Brain pericyte (primary cell): ENCODE data around the gene HERC6.
A peak's percentile ranks its signal among the peaks of the same experiment; 100 is the strongest.
"Not testable (repeated sequence)": the region's sequence is repeated elsewhere in the genome, so short reads cannot be mapped to it uniquely, and the experiment has no call there.

Source experiments
- DNase-seq: peaks from one replicate; pipeline ENCODE4 v3.0.0-alpha.2; 2012; ENCODE audit warnings: low read depth, low spot score

HERC6 gene

GRCh38 chr4:88378691-88379559, at the start of gene HERC6:
Gene HERC6, plus strand, starts transcription at chr4:88378852. Its CDS starts 70 bp downstream, at chr4:88378922.
- peak; percentile 46 for DNase-seq

- DNase-seq = no peak
Observed at GRCh38 chr4:88333741-88334405, 44.8 kb upstream of the HERC6 start.

DNA sequence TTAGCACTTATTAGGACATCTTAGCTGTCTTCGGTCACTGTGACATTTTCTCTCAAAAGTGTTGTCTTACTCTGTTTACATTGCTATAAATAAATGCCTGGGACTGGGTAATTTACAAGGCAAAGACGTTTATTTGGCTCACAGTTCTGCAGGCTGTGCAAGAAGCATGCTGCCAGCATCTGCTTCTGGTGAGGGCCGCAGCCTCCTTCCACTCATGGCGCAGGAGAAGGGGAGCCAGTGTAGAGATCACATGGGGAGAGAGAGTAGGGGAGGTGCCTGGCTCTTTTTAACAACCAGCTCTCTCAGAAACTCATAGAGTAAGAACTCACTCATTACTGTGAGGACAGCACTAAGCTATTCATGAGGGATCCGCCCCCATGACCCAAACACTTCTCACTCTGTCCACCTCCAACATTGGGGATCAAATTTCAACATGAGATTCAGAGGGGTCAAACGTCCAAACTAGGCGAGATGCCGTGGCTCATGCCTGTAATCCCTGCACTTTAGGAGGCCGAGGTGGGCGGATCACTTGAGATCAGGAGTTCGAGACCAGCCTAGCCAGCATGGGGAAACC, 43.5 kb upstream of the HERC6 start:
- no peak for DNase-seq

GRCh38 chr4:88341227-88342192, 37.1 kb upstream of the HERC6 start:
- DNase-seq = peak; percentile 87

GRCh38 chr4:88346902-88347301, 31.8 kb upstream of the HERC6 start:
- not testable (repeated sequence) for DNase-seq

DNA sequence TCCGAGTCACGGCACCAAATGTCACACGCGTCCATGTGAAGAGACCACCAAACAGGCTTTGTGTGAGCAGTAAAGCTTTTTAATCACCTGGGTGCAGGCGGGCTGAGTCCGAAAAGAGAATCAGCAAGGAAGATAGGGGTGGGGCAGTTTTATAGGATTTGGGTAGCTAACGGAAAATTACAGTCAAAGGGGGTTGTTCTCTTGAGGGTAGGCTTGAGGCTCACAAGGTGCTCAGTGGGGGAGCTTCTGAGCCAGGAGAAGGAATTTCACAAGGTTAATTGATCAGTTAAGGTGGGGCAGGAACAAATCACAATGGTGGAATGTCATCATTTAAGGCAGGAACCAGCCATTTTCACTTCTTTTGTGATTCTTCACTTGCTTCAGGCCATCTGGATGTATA, 29.9 kb upstream of the HERC6 start:
- DNase-seq = not testable (repeated sequence)

- no peak for DNase-seq
Observed at GRCh38 chr4:88350786-88351185, 27.9 kb upstream of the HERC6 start.

DNA sequence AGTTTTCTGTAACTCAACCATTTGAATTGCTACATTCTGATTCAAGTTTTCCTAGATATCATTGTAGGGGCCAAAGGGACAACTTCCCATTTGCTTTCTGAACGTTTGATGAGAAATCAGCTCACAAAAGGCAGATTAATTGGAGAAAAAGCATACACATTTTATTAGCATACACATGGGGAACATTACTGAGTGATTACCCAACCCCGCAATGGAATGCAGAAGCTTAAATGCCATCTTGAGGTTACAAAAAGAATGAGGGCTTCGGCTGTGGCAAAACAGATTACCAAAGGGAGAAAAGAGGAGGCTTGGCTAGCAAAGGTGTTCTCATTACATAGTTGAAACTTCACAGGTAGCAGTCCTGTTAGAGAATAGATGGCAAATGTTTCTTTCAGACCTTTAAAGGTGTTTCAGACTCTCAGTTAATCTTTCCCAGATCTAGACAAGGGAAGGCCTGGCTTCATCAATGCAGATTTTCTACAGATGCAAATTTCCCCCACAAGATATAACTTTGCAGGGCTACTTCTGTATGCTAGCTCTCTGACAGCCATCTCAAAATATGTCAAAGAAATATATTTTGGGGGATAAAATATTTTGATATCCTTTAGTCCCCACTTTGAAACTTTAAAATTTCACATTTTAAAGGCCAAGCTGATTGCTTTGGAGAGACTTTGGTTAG, 26.5 kb upstream of the HERC6 start:
- DNase-seq = no peak

DNA sequence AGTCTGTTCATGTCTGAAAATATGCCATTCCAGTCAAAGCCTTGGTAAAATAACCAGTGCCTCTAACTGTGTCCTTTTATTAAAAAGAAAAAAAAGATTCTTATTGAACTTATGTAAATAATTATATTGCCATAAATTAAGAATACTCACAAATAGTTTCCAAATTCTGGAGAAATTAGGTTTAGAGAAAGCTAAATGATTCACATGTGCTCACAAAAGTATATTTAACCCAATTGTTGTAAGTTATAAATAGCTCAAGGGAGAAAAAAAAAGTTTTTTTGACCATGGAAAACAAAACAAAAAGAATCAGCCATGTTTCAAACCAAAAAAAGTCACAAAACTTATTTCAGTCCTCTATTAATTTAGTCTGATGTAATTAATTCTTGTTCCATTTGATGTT, 25.3 kb upstream of the HERC6 start:
- DNase-seq = no peak

DNA sequence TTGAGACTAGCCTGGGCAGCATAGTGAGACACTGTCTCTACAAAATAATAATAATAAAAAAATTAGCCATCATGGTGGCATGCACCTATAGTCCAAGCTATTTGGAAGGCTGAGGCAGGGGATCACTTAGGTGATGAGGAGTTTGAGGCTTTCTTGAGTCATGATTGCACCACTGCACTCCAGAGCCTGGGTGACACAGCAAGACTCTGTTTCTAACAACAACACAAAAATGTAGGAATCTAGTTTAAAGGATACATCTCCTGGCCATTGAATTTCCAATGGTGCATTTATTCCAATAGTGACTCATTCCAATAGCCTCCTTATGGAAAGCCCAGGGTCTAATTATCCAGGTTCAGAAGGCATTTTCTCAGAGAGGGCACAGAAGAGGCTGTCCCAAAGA, 21.9 kb upstream of the HERC6 start:
- no peak for DNase-seq

DNA sequence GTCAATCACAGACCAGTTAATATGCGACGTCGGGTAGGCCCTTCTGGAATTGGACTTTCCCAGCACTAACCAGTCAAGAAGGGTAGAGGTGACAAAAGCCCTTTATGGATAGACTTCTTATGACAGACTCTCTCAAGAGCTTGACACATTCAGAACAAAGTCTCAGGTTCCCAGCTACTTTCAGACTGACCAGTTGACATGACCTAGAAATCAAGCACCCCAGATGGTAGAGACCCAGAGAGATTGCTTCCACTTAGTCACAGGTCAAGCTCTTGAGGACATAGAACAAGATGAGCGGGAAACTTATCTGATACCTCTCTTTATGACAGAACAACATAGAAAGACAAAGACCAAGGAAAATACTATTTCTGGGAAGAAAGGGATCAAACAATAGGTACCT, 21.4 kb upstream of the HERC6 start:
- DNase-seq = no peak

DNA sequence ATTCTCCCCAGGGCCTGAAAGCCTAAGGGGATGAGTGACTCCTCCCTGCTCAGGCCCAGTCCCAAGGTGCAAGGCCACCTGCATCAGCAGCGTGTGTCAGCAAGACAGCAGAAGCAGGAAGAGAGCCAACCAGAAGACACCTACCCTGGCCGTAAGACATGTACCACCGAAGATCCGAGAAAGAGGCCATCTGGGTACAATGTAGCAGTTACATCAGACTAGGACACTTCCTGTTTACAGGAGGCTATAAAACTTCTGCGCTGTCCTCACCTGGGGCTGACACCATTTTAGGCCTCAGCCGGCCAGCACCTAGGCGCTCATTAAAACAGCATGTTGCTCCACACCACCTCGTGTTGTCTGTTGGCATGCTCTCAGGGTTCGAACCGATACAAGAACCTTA, 19.1 kb upstream of the HERC6 start:
- no peak for DNase-seq

- no peak for DNase-seq
Observed at GRCh38 chr4:88360256-88360655, 18.4 kb upstream of the HERC6 start.

- no peak for DNase-seq
Observed at GRCh38 chr4:88360791-88361190, 17.9 kb upstream of the HERC6 start.

DNA sequence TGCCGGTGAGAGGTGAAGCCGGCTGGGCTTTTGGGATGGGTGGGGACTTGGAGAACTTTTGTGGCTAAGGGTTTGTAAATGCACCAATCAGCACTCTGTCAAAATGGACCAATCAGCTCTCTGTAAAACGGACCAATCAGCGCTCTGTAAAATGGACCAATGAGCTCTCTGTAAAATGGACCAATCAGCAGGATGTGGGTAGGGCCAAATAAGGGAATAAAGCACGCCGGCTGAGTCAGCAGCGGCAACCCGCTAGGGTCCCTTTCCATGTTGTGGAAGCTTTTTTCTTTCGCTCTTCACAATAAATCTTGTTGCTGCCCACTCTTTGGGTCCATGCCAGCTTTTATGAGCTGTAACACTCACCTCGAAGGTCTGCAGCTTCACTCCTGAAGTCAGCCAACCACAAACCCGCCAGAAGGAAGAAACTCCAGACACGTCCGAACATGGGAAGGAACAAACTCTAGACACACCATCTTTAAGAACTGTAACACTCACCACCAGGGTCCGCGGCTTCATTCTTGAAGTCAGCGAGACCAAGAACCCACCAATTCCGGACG, 17.4 kb upstream of the HERC6 start:
- DNase-seq = not testable (repeated sequence)

- DNase-seq = no peak
Observed at GRCh38 chr4:88366460-88366859, 12.2 kb upstream of the HERC6 start.

- DNase-seq = no peak
Observed at GRCh38 chr4:88367826-88368225, 10.8 kb upstream of the HERC6 start.

DNA sequence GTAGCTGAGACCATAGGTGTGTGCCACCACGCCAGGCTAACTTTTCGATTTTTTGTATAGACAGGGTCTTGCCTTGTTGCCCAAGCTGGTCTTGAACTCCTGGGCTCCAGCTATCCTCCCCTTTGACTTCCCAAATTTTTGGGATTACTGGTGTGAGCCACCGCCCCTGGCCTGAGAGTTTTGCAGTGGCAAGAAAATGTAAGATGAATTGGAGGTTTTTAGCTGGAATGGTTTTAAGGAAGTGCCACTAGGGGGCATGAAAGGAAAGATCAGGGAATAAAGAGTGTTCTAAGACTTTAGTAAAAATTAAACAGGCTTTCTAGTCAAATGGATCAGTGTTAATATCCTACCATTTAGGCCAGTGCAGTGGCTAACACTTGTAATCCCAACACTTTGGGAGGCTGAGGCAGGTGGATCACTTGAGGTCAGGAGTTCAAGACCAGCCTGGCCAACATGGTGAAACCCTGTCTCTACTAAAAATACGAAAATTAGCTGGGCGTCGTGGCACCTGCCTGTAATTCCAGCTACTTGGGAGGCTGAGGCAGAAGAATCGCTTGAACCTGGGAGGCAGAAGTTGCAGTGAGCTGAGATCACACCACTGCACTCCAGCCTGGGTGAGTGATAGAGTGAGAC, 9.4 kb upstream of the HERC6 start:
- DNase-seq = not testable (repeated sequence)

GRCh38 chr4:88381123-88381522, 2.5 kb downstream of the HERC6 start:
- DNase-seq = no peak

DNA sequence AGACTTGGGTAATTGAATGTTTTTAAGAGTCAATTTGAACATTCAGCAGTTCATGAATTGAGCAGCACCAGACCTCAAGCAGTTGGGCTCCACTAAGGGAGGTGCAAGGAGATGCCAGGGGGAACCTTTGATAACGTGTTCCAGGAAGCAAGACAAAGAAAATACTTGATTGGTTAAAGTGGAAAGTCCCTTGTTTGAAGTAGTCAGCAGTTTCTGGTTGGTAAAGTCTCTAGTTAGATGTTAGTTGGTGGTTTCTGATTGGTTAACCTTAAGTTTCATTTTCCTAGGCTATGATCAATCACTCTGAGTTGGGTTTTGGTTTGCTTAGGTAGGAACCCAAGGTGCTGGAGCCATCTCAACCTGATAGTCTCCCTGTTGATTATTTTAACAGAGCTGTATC, 4.0 kb downstream of the HERC6 start:
- no peak for DNase-seq
